Natural killer cell treated with Interleukin-12 subunit alpha and Interleukin-12 subunit beta and Interleukin-15 and Interleukin-18, amount 100 ng/mL, for 72 hours (primary cell): Measurements from ENCODE around the gene CCDC7. TPM values are rescaled to one million over a fixed set of nuclear protein-coding genes. Genes with fewer than 3 reads are reported as not detected.
A peak's percentile ranks its signal among the peaks of the same experiment; 100 is the strongest.
"Not testable (repeated sequence)": the region's sequence is repeated elsewhere in the genome, so short reads cannot be mapped to it uniquely, and the experiment has no call there.

Experiments
- ATAC-seq, 2 donors: fragments of 150-1000 bp; cut with Tn5 transposase in 1 of 2; sonication (Bioruptor Pico), chemical (Tn5 transposase) in 1 of 2; 2 replicates each; pipeline ENCODE4 v1.10.0; 2021
- DNase-seq: peaks from one replicate; pipeline ENCODE4 v3.0.0; 2022; ENCODE audit warnings: low spot score
- H3K27ac Mint-ChIP-seq, 2 donors: 1 replicate in 1 of 2; 2 replicates in 1 of 2; pipeline ENCODE4 v1.8.0; 2022; ENCODE audit warnings: mixed read lengths in 2 of 2, mild to moderate bottlenecking in 1 of 2, moderate library complexity in 1 of 2
- H3K27me3 Mint-ChIP-seq, 2 donors: 1 replicate in 1 of 2; 2 replicates in 1 of 2; pipeline ENCODE4 v1.8.0; 2022; ENCODE audit warnings: mixed read lengths in 2 of 2
- H3K36me3 Mint-ChIP-seq: one replicate; pipeline ENCODE4 v1.8.0; 2022; ENCODE audit warnings: mixed read lengths
- H3K4me1 Mint-ChIP-seq, 2 donors: 1 replicate in 1 of 2; 2 replicates in 1 of 2; pipeline ENCODE4 v1.8.0; 2022; ENCODE audit warnings: low read depth in 2 of 2, mixed read lengths in 2 of 2, mild to moderate bottlenecking in 1 of 2
- H3K4me3 Mint-ChIP-seq: one replicate; pipeline ENCODE4 v1.8.0; 2022; ENCODE audit warnings: mixed read lengths
- H3K9me3 Mint-ChIP-seq: 2 replicates; pipeline ENCODE4 v1.8.0; 2022; ENCODE audit warnings: mixed read lengths
- total RNA-seq, 2 donors: library from RNA; stranded (reverse); gene quantifications; one replicate each; pipeline ENCODE4 v1.2.3, GENCODE V29; 2022

The CCDC7 gene
- total RNA-seq, 2 donors from 2014 or later: 14.1 to 14.9 TPM

DNA sequence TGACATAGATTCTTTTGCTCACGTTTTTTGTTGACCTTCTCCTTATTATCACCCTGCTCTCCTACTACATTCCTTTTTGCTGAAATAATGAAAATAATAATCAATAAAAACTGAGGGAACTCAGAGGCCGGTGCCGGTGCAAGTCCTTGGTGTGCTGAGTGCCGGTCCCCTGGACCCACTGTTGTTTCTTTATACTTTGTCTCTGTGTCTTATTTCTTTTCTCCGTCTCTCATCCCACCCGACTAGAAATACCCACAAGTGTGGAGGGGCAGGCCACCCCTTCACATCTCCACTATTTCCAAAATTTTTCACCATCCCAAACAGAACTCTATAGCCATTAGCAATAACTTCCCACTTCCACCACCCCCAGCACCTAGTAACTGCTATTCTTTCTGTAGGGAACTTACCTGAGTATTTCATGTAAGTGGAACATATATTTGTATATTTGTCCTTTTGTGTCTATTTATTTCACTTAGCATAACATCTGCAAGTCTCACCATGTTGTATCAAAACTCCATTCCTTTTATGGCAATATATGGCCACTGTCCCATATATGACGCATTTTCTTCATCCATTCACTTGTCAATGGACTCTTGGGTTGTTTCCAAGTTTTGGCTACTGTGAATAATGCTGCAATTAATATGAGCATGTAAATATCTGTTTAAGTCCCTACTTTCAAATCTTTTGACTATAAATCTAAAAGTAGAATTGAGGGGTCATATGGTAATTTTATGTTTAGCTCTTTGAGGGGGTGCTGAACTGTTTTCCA lies 449.4 kb downstream of the CCDC7 start:
- peaks cover 12% of the 10 kb centered on the region for H3K36me3 Mint-ChIP-seq
- not testable (repeated sequence) for H3K27me3 Mint-ChIP-seq, H3K4me1 Mint-ChIP-seq, DNase-seq, ATAC-seq, H3K27ac Mint-ChIP-seq, H3K4me3 Mint-ChIP-seq, H3K9me3 Mint-ChIP-seq

DNA sequence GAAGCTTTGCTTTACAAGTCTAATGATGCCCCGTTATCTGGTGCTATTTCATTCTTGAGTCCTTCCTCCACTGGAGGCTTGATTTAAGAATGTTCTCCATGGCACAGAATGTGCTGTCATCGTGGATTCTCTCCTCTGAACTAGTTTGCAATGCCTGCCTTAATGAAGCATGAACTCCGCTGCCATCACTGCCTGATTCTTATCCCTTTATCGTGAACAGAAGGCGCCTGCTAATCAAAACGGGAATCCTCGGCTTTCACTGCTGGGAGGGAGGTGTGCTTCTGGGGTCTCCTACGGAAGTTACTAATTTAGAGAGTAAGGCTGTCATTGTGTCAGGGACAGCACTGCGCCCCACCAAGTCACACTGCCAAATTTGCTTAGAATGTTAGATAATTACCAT lies 455.9 kb downstream of the CCDC7 start:
- H3K27me3 Mint-ChIP-seq: no peaks in the 10 kb centered on the region
- ATAC-seq: no peak
- peaks cover 11% of the 10 kb centered on the region for H3K36me3 Mint-ChIP-seq
- peaks cover 3 to 7% of the 10 kb centered on the region in 2 donors for H3K4me1 Mint-ChIP-seq
- no peaks in the 10 kb centered on the region for H3K9me3 Mint-ChIP-seq
- DNase-seq: no peak
- H3K4me3 Mint-ChIP-seq: no peak overlapping the region
- H3K27ac Mint-ChIP-seq: no peak overlapping the region

DNA sequence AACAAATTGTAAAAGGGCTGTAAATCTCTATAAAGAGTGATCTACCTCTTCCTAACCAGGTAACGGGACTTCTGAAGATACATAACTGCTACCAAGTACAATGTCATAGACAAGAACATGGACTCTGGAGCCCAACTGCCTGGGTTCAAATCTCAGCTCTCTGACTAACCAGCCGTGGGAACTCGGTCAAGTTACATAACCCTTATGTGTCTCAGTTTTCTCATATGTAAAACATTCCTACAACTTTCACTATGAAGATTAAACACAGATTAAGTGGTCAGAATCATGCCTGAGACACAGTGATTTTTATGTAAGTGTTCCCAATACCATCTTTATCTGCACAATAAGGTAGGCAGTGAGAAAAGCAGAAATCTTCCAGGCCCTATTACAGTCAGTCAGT lies 459.5 kb downstream of the CCDC7 start:
- H3K4me3 Mint-ChIP-seq: no peak overlapping the region
- peaks cover 3 to 7% of the 10 kb centered on the region in 2 donors for H3K4me1 Mint-ChIP-seq
- no peaks in the 10 kb centered on the region for H3K9me3 Mint-ChIP-seq
- no peaks in the 10 kb centered on the region for H3K27me3 Mint-ChIP-seq
- no peak overlapping the region for H3K27ac Mint-ChIP-seq
- ATAC-seq (no peak), DNase-seq (no peak)
- H3K36me3 Mint-ChIP-seq: peaks cover 6% of the 10 kb centered on the region

DNA sequence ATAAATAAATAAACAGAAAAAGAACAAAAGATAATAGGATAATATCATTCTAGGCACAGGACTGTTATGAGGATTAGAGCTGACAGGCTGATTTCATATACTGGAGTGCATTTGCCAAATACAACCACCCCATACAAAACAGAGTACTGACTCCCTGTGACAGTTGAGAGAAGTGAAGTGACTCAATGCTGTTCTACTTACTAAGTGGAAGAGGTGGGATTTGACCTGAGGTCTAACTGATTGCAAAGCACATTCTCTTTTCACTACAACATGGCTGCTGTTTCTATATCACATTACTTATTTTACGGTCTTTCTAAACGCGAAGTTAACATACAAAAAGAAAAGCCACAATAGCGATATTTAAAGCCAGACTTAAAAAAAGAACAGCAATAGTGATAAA lies 460.7 kb downstream of the CCDC7 start:
- Mint-ChIP-seq H3K9me3 (no peaks in the 10 kb centered on the region), H3K36me3 (peaks cover 9% of the 10 kb centered on the region), H3K4me3 (peak overlapping the region; percentile 78), H3K4me1 (peaks cover 3 to 7% of the 10 kb centered on the region in 2 donors), H3K27me3 (no peaks in the 10 kb centered on the region), H3K27ac (peak overlapping the region in 1 of 2 donors; percentile 73)
- DNase-seq: no peak
- ATAC-seq: peak in 1 of 2 donors; percentile 83

DNA sequence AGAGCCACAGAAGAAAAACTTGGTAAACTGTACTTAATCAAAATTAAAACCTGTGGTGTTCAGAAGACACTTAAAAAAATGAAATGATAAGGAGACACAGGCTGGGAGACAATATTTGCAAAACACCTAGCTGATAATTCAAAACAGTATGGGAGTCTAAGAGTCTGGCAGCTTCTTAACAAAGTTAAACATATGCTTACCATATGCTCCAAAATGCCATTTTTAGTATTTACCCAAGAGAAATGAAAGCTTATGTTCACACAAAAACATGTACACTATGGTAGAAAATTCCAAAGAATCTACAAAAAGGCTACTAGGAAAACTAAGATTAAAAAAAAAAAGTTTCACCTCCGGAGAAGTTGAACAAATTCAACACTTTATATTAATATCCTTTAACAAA lies 463.5 kb downstream of the CCDC7 start:
- Mint-ChIP-seq H3K4me1 (peaks cover 10 to 19% of the 10 kb centered on the region in 2 donors), H3K27me3 (no peaks in the 10 kb centered on the region), H3K9me3 (no peaks in the 10 kb centered on the region), H3K27ac (no peak overlapping the region), H3K36me3 (peaks cover 22% of the 10 kb centered on the region), H3K4me3 (no peak overlapping the region)
- ATAC-seq (no peak), DNase-seq (no peak)

DNA sequence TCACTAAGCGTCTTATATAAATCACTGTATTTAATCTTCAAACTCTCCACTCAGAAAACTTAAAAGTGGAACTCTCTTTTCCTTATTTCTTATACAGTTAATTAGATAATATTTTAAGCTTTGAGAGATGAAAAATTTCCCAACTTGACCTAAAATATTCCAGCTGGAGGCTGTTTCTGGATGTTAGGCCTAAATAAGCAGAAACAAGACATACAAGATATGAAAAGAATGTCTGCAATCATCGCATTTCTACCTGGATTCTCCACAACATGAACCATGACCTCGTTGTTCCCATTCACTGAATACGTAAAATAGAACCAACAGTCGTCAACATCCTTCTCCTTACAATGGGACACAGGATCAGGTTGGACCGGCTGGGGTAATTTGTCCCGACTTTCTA lies 464.0 kb downstream of the CCDC7 start:
- not testable (repeated sequence) for H3K4me3 Mint-ChIP-seq, ATAC-seq
- peaks cover 27% of the 10 kb centered on the region for H3K36me3 Mint-ChIP-seq

DNA sequence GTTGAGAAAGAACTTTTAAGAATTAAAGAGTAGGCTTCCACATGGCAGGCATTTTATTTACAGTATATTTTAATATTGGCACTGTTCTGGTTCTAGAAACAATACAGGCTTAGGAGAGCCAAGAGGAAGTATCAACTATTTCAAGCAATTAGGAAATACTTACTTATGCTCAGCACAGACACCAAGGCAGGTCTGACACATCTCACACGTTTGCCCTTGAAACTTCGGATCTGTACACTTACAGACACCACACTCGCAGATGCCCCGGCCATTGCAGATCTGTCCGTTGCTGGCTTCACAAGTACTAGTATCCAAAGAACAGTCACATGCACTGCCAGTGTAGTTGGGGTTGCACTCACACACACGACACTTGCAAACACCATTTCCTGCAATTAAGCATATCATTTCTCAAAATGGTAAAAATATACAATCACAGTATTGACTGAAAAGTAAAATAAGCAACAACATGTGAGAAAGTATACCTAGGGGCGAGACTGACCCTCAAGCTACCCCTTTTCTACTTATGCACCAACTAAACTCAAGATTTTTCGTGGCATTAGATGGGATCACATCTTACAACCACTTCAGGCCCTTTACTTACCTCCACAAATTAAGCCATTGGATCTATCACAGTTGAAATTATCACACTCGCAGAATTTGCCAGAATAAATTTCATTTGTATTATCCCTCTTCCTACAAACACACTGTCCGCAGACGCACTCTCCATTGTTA lies 465.5 kb downstream of the CCDC7 start:
- Mint-ChIP-seq H3K9me3 (no peaks in the 10 kb centered on the region), H3K4me3 (no peak overlapping the region), H3K4me1 (peaks cover 14 to 18% of the 10 kb centered on the region in 2 donors), H3K27ac (no peak overlapping the region), H3K36me3 (peaks cover 29% of the 10 kb centered on the region), H3K27me3 (no peaks in the 10 kb centered on the region)
- no peak for DNase-seq
- no peak for ATAC-seq

More for the DNA sequence above, 464.0 kb downstream of the CCDC7 start:
- not testable (repeated sequence) for H3K27me3 Mint-ChIP-seq, H3K27ac Mint-ChIP-seq, H3K9me3 Mint-ChIP-seq, DNase-seq
- peaks cover 15 to 24% of the 10 kb centered on the region in 2 donors for H3K4me1 Mint-ChIP-seq

DNA sequence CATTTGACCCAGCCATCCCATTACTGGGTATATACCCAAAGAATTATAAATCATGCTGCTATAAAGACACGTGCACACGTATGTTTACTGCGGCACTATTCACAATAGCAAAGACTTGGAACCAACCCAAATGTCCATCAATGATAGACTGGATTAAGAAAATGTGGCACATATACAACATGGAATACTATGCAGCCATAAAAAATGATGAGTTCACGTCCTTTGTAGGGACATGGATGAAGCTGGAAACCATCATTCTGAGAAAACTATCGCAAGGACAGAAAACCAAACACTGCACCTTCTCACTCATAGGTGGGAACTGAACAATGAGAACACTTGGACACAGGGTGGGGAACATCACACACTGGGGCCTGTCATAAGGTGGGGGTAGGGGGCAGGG lies 471.9 kb downstream of the CCDC7 start:
- not testable (repeated sequence) for ATAC-seq, DNase-seq, H3K27ac Mint-ChIP-seq, H3K9me3 Mint-ChIP-seq, H3K4me3 Mint-ChIP-seq, H3K27me3 Mint-ChIP-seq
- Mint-ChIP-seq H3K4me1 (peaks cover 17 to 18% of the 10 kb centered on the region in 2 donors), H3K36me3 (peaks cover 46% of the 10 kb centered on the region)

DNA sequence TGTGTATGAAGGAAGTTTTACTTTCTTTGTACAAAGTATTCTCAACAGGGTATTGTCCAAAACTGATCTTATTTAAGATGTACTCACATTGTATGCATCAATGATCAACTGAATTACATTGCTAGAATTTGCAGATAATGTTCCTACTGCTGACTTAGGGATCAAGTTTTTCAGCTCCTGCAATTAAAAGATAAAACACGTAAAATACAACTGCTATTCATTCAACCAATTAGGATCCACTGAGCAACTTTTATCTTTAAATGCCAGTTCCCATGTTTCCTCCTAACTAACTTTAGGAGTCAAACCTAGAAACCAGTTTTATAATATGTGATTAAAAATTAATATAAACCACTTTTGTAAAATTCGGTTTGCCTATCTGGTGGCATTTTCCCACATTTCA lies 476.2 kb downstream of the CCDC7 start:
- Mint-ChIP-seq H3K36me3 (peaks cover 44% of the 10 kb centered on the region), H3K27me3 (no peaks in the 10 kb centered on the region), H3K4me3 (no peak overlapping the region), H3K9me3 (peaks cover 4% of the 10 kb centered on the region), H3K27ac (no peak overlapping the region), H3K4me1 (peaks cover 9 to 20% of the 10 kb centered on the region in 2 donors)
- no peak for ATAC-seq
- no peak for DNase-seq

DNA sequence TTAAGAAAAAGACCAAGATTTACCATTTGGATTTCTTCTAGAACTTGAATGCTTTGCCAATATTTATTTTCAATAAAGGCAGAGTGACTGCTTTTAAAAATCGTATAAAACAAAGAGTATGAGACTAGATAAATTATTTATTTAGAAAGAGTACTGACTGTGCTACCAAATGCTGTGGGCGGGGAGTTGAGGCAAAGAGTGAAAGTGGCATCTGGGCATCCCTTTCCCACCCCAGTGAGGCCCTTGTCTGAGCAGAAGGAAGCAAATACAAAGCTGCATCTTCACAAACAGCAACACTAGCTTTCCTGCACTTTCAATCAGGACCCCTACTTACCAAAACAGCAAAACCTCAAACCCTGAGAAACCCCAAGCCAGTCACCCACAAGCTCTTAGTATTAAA lies 477.2 kb downstream of the CCDC7 start:
- Mint-ChIP-seq H3K4me1 (peaks cover 11 to 20% of the 10 kb centered on the region in 2 donors), H3K27ac (no peak overlapping the region), H3K36me3 (peaks cover 48% of the 10 kb centered on the region), H3K4me3 (no peak overlapping the region), H3K27me3 (no peaks in the 10 kb centered on the region), H3K9me3 (peaks cover 4% of the 10 kb centered on the region)
- no peak for DNase-seq
- ATAC-seq: no peak

DNA sequence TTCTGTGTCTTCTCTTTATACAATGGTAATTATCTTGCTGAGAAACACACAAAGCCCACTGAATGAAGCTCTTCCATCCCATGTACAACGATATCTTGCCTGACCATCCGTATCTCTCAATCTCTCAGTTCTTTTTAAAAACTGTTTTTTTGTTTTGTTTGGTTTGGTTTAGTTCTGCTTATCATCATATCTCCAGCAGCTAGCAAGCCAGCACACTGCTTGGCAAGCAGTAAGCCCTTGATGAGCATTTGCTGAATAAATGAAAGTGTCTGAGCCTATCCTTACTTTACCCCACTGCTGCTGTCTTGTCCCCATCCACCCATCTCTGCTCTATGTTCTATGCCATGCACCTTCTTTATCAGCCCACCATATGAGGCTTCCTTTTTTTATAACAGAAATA lies 477.9 kb downstream of the CCDC7 start:
- Mint-ChIP-seq H3K36me3 (peaks cover 49% of the 10 kb centered on the region), H3K4me1 (peaks cover 16 to 23% of the 10 kb centered on the region in 2 donors), H3K4me3 (no peak overlapping the region)

More for the DNA sequence above, 477.9 kb downstream of the CCDC7 start:
- no peak for ATAC-seq
- peaks cover 4% of the 10 kb centered on the region for H3K9me3 Mint-ChIP-seq
- DNase-seq: no peak
- H3K27ac Mint-ChIP-seq: no peak overlapping the region
- no peaks in the 10 kb centered on the region for H3K27me3 Mint-ChIP-seq

Other genes with a start within 250 kb of the CCDC7 start
- gene EPC1, start 99.0 kb upstream of the CCDC7 start, total RNA-seq: 10 to 100 TPM; 43.4 to 45.9 TPM